Measurements from ENCODE around the gene CROCC.
"Not testable (repeated sequence)": the region's sequence is repeated elsewhere in the genome, so short reads cannot be mapped to it uniquely, and the experiment has no call there.

CROCC gene, protein sequence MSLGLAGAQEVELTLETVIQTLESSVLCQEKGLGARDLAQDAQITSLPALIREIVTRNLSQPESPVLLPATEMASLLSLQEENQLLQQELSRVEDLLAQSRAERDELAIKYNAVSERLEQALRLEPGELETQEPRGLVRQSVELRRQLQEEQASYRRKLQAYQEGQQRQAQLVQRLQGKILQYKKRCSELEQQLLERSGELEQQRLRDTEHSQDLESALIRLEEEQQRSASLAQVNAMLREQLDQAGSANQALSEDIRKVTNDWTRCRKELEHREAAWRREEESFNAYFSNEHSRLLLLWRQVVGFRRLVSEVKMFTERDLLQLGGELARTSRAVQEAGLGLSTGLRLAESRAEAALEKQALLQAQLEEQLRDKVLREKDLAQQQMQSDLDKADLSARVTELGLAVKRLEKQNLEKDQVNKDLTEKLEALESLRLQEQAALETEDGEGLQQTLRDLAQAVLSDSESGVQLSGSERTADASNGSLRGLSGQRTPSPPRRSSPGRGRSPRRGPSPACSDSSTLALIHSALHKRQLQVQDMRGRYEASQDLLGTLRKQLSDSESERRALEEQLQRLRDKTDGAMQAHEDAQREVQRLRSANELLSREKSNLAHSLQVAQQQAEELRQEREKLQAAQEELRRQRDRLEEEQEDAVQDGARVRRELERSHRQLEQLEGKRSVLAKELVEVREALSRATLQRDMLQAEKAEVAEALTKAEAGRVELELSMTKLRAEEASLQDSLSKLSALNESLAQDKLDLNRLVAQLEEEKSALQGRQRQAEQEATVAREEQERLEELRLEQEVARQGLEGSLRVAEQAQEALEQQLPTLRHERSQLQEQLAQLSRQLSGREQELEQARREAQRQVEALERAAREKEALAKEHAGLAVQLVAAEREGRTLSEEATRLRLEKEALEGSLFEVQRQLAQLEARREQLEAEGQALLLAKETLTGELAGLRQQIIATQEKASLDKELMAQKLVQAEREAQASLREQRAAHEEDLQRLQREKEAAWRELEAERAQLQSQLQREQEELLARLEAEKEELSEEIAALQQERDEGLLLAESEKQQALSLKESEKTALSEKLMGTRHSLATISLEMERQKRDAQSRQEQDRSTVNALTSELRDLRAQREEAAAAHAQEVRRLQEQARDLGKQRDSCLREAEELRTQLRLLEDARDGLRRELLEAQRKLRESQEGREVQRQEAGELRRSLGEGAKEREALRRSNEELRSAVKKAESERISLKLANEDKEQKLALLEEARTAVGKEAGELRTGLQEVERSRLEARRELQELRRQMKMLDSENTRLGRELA (N-terminal part only)

DNA sequence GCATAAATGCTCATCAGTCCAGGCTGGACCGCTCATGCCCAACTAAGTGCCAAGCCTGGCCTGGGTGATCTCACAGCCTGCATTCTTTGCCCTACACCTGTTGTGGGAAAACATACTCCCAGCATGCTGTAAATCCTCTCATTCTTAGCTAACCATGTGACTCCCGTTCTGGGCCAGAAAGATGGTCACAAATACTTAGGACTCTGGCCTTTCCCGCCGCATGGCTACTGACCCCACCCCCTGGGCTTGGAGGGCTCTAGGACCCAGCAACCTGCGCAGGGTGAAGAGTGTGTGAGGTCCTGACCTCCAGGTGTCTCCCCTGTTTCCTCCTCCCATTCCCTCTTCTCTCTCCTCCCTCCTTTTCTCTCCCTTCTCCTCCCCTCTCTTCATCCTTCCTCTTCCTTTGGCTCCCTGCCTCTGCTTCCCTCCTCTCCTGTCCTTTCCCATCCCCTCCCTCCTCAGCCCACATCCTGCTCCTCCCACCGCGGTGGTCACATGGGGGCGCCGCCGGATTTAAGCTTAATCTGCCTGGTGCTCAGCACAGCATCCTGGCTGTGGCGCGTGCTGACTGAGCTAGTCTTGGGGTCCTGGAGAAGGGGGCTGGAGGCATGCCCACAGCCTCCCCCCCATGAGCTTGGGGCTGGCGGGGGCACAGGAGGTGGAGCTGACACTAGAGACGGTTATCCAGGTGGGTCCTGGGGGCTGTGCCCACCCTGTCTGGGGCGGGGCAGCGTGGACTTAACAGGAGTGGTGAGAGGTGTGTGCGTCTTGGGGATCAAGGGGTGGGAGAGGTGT is at the start of gene CROCC:
CROCC (plus strand) TSS at position 541 of the 795 bp plus-strand sequence; CDS start at position 629, 88 bp downstream.
- H3K27me3 Mint-ChIP-seq: no peaks in the 10 kb centered on the region
- H3K27ac Mint-ChIP-seq: peak within 1 kb of the TSS; percentile 38
- ATAC-seq (ENCODE audit: low read depth) (peak; percentile 41), DNase-seq (ENCODE audit: low spot score in 2 of 2) (no peak)
- peaks cover 2% of the 10 kb centered on the region for H3K36me3 Mint-ChIP-seq
- H3K9me3 Mint-ChIP-seq: no peaks in the 10 kb centered on the region
- peak within 1 kb of the TSS; percentile 65 for H3K4me3 Mint-ChIP-seq
- H3K4me1 Mint-ChIP-seq: peaks cover 20% of the 10 kb centered on the region

DNA sequence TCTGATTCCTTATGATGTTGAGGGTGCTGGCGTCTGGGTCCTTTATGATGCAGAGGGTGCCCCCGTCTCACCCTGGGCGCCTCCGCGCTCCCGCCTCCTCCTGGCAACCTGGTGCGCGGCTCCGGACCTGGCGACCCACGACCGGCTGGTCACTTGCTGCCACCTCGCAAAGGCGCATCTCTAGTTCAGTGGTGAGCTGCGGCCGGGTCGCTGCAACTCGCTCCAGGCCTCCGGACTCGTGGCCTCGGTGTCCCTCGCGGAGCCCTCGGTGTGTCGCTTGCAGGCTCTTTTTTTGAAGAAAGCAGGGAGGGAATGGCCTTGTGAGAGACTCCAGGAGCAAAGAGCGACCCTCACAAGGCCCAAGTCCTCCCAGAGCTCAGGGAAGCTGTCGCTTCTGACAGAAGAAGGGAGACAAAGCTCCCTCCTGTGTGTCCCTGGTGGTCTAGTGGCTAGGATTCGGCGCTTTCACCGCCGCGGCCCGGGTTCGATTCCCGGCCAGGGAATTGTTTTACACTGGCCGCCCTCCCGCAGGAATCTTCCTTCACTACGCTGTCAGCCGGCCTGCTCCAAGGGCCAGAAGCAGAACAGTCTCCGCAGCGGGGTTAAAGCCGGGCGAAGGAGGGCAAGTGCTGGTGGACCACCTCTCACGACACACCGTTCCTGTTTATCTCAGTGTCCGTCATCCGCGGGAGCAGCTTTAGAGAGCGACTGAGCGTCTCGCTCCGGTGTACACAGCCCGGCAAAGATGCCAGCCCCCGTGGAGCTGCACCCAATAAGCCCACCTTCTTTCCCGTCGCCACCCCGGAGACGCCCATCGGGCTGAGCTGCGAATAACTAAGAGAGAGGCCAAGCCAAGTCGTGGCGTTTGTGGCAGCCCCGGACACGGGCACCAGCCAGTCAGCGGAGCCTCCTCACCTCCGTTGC is 49.3 kb upstream of the CROCC start:
- not testable (repeated sequence) for H3K9me3 Mint-ChIP-seq, H3K36me3 Mint-ChIP-seq, H3K27ac Mint-ChIP-seq, H3K4me1 Mint-ChIP-seq, H3K27me3 Mint-ChIP-seq
- H3K4me3 Mint-ChIP-seq: peak overlapping the region; percentile 80
- peak in 1 of 2 donors; percentile 44 for DNase-seq (ENCODE audit: low spot score in 2 of 2)
- peak; percentile 39 for ATAC-seq (ENCODE audit: low read depth)

DNA sequence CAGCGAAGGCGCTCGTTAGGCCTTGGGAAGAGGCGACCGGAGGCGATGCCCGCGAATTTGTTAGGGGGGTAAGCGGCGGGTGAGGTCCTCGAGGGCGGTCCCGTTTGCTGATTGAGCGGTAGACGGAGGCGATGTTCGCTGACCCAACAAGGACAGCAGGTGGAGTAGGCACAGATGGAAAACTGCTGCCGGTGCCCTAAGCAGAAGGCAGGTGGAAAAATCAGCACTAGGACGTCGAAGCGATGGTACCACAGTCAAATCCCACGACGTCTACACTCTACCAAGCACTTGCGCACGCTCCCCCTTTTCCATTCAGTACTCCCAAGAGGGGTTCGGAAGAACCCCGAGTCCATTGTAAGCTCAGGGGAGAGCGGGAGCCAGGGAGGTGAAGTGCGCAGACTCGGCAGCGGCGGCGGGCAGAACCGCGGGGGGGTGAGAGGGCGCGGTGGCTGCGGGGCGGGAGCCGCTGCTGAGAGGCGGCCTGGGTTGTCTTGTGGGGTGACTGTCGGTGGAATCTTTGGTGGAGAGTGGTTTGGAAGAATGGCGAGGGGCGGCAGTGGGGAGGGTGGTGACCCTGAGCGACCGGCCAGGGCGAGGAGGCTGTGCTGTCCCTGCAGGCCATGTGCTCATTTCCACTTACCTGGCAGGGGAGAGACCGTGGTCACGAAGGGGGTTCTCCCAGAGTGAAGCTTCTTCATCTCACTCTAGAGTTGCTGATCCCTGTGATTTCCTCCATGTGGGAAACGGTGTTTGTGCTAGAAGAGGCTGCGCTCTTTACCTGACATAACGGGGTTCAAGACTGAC is 48.5 kb upstream of the CROCC start:
- not testable (repeated sequence) for H3K27ac Mint-ChIP-seq, H3K27me3 Mint-ChIP-seq, H3K9me3 Mint-ChIP-seq, H3K4me1 Mint-ChIP-seq, H3K36me3 Mint-ChIP-seq
- peak overlapping the region; percentile 80 for H3K4me3 Mint-ChIP-seq
- DNase-seq (ENCODE audit: low spot score in 2 of 2) (peak; percentile 42 to 58), ATAC-seq (ENCODE audit: low read depth) (peak; percentile 55)

DNA sequence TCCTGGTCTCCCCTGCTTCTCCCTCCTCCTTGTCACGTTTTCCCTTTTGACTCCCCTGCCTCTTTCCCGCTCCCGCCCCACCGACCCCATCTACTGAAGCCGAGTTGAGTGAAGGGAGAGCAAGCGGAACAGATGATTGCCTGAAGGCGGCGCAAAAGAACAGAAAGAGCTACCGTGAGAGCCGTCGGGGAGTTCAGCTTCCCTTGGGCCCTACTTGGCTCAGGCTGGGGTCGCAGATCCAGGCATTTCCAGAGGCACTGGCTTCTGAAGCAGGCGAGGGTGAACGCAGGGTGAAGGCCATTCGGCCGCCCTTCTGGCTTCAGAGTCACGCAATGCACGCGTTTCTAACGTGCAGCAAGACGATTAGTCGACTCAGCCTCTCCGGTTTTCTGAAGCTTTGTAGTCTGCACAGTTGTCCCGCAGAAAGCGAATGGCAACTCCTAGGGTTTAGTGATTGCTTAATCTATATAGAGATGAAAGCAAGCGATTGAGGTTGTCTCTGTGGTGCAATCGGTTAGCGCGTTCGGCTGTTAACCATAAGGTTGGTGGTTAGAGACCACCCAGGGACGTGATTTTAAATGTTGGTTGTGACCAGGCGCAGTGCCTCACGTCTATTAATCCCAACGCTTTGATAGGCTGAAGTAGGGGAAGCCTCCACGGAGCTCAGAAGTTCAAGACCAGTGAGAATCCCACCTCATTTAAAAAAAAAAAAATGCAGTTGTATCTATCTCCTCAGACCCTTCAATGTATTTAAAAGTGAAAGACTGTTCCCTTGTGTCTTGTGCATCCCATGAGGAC is 46.6 kb upstream of the CROCC start:
- not testable (repeated sequence) for DNase-seq (ENCODE audit: low spot score in 2 of 2); H3K4me3 Mint-ChIP-seq; H3K27ac Mint-ChIP-seq; H3K4me1 Mint-ChIP-seq; H3K27me3 Mint-ChIP-seq; H3K9me3 Mint-ChIP-seq; H3K36me3 Mint-ChIP-seq; ATAC-seq (ENCODE audit: low read depth)

DNA sequence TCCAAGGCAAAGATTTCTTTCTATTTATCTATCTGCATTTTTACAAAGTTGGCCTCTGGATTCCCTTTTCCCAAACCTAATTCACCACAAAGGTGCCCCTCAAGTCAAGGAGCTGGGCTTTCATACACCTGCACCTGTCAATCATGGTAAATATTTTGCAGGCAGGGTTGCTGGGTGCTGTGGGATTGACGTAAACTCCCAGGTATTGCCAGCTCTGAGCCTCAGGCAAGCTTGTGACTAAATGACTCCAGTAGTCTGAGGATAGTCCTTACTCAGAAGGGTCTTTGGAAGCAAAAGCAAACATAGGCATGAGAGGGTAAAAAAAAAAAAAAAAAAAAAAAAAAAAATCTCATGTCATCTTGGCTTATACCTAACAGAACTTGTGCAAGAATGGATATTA is 40.0 kb upstream of the CROCC start:
- not testable (repeated sequence) for H3K4me3 Mint-ChIP-seq; H3K27ac Mint-ChIP-seq; H3K9me3 Mint-ChIP-seq; H3K36me3 Mint-ChIP-seq; H3K27me3 Mint-ChIP-seq; ATAC-seq (ENCODE audit: low read depth); H3K4me1 Mint-ChIP-seq; DNase-seq (ENCODE audit: low spot score in 2 of 2)

DNA sequence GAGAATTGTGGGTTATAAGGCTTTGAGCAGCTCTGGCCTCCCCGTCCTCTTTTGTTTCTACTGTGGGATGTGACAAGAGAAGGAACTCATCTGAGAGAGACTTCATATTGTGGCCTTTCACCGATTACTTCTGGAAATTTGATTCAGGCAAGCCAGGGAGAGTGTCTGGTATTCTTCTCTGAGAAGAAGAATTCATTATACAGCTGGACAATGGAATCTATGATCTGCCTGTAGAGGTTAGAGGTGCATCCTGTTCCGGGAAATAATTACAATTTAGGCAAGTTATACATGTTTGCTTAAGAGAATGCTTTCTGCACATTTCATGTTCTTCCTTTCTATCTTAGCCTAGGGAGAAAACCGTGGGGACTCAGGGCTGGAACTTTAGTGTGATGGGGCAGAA is 38.7 kb upstream of the CROCC start:
- Mint-ChIP-seq H3K4me1 (peaks cover 2% of the 10 kb centered on the region), H3K27ac (no peak overlapping the region), H3K4me3 (no peak overlapping the region), H3K27me3 (peaks cover 5% of the 10 kb centered on the region), H3K36me3 (no peaks in the 10 kb centered on the region), H3K9me3 (no peaks in the 10 kb centered on the region)
- ATAC-seq (ENCODE audit: low read depth) (no peak), DNase-seq (ENCODE audit: low spot score in 2 of 2) (no peak)

DNA sequence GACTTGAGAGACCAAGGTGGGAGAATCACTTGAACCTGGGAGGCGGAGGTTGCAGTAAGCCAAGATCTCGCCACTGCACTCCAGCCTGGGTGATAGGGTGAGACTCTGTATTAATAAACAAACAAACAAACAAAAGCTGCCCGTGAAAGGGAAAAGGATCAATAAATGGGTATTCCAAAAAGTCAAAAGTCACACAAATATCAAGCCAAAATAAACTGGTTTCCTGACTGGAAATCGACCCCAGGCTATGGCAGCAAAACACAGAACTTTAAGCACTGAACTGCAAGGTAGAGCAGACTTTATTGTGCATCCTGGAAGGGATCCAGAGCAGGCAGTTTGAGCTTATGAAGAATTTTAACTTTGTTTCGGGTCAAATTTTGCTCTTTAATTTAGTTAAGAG is 37.2 kb upstream of the CROCC start:
- H3K27ac Mint-ChIP-seq; H3K4me3 Mint-ChIP-seq; H3K27me3 Mint-ChIP-seq; ATAC-seq (ENCODE audit: low read depth); H3K36me3 Mint-ChIP-seq; H3K9me3 Mint-ChIP-seq; H3K4me1 Mint-ChIP-seq; DNase-seq (ENCODE audit: low spot score in 2 of 2): not testable (repeated sequence)

DNA sequence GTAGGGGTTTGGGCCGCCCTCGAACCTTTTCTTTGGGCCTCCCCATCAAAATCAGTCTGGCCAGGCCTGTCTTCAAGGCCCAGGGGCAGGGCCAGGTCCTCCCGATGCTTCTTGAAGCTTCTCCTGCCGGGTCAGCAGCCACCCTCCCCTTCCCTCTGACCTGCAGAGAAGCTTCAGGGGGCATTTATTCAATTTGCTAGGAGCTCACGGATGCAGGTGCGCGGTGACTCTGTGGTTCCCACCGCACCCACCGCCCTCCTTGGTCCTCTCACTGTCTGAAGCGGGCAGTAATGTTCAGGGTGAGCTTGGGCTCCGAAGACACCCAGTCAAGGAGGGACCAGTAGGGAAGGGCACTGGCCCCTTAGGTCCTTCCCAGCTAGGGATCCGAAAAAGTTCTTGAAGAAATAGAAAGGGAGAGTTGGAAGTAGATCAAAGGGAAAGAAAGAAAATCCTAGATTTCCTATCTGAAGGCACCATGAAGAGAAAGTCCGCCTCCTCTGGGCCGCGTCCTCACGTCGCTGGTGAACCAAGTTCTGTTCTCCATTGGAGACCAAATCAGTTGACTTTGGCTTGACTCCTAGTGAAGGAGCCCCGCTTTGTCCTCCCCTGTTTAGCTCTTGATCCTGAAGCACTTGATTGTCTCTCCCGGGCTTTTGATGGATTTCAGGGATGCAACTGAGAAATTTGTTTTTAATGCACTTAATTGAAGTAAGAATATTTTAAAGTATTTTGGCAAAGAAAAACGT is 34.7 kb upstream of the CROCC start:
- Mint-ChIP-seq H3K4me1 (no peaks in the 10 kb centered on the region), H3K27me3 (peaks cover 4% of the 10 kb centered on the region), H3K4me3 (no peak overlapping the region), H3K9me3 (no peaks in the 10 kb centered on the region), H3K27ac (no peak overlapping the region), H3K36me3 (no peaks in the 10 kb centered on the region)
- ATAC-seq (ENCODE audit: low read depth) (no peak), DNase-seq (ENCODE audit: low spot score in 2 of 2) (no peak)

DNA sequence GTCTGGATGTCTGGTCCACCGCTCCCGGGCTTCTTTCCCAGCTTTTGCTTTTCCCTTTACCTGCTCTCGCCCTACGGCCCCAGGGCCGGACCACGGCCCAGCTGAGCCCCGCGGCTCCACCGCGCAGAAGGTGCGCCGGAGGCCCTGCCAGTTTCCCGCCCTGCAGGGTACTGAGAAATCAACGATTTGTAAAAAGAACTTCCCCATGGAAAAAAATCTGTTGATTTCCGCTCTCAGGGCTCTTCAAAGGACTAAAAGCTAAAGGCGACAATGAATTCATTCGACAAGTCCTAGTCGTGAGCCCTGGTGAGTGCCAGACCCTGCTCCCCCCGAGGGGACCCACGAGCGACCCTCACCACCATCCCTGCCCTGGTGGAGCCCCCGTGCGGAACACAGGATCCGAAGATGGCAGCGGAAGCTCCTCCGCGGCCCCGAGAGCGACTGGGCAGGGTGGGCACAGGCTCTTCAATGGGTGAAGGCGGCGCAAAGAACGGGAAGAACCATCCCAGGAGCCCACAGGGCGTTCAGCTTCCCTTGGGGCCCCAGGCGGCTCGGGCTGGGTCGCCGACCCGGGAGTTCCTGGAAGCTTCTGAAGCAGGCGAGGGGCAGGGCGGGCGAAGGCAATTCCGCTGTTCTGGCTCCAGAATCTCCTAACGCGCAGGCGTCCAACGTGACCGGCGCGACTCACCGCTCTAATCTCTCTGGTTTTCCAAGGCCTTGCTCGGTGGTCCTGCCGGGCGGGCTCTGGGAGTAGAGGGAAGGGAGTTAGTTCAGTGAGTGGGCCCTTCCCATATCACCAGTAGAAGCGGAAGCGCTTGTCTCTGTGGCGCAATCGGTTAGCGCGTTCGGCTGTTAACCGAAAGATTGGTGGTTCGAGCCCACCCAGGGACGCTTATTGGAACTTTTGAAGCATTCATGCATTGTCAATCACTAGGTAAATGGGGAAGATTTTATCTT is 32.6 kb upstream of the CROCC start:
- ATAC-seq (ENCODE audit: low read depth): peak; percentile 55
- peaks cover 2% of the 10 kb centered on the region for H3K27me3 Mint-ChIP-seq
- peak overlapping the region; percentile 90 for H3K4me3 Mint-ChIP-seq
- H3K27ac Mint-ChIP-seq: peak overlapping the region; percentile 81
- DNase-seq (ENCODE audit: low spot score in 2 of 2): peak in 1 of 2 donors; percentile 64
- H3K4me1 Mint-ChIP-seq: no peaks in the 10 kb centered on the region
- no peaks in the 10 kb centered on the region for H3K9me3 Mint-ChIP-seq
- no peaks in the 10 kb centered on the region for H3K36me3 Mint-ChIP-seq

DNA sequence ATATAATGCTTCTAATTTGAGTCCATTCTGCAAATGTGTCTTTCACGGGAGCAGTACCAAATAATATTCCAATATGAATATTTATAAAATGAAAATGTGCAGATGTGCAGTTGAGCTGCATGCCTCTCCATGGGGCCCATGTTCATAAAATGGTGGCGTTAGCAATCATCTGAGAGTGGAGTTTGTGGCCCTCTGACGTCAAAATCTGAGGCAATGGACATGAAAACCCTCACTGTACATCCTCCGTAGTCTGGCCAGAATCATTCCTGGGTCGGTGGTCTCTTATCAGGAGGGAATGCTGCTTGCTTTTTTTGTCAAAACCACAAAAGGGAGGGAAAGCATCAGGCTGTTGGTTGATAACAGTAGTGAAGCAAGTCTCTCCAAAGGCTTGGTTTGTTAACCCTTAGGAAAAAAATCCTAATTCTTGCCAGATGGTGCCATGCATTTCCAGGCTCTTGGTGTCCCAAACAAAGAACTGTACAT is 31.2 kb upstream of the CROCC start:
- not testable (repeated sequence) for ATAC-seq (ENCODE audit: low read depth)

More for the DNA sequence above, 31.2 kb upstream of the CROCC start:
- not testable (repeated sequence) for H3K4me3 Mint-ChIP-seq; H3K27me3 Mint-ChIP-seq; H3K27ac Mint-ChIP-seq; H3K36me3 Mint-ChIP-seq; H3K9me3 Mint-ChIP-seq; H3K4me1 Mint-ChIP-seq; DNase-seq (ENCODE audit: low spot score in 2 of 2)

Data from memory B cell (primary cell).